Stimulated activated naive CD8-positive, alpha-beta T cell treated with anti-CD3 and anti-CD28 coated beads, Interleukin-15, Interleukin-2, amounts not matched to agents 100 U/mL and 50 U/mL, for 24 hours (primary cell): ENCODE measurements around the gene HRH2.
"Not testable (repeated sequence)": the region's sequence is repeated elsewhere in the genome, so short reads cannot be mapped to it uniquely, and the experiment has no call there.

Experiments
- ATAC-seq: fragments of 150-1000 bp; cut with Tn5 transposase; one replicate; pipeline ENCODE4 v1.10.0; 2021
- DNase-seq: peaks from one replicate; pipeline ENCODE4 v3.0.0; 2021

The HRH2 gene

GRCh38 chr5:175657593-175658271 lies at the start of gene HRH2:
Gene HRH2 (plus strand): TSS chr5:175658071. CDS start chr5:175683234, 25,163 bp downstream.
- DNase-seq: peak; percentile 68
- ATAC-seq: peak; percentile 37

GRCh38 chr5:175609526-175609925 lies 48.3 kb upstream of the HRH2 start:
- DNase-seq (peak; percentile 37), ATAC-seq (peak; percentile 63)

GRCh38 chr5:175610381-175610780 lies 47.5 kb upstream of the HRH2 start:
- no peak for DNase-seq
- no peak for ATAC-seq

GRCh38 chr5:175610898-175611297 lies 47.0 kb upstream of the HRH2 start:
- ATAC-seq: no peak

GRCh38 chr5:175614223-175614815 lies 43.6 kb upstream of the HRH2 start:
- DNase-seq (no peak), ATAC-seq (no peak)

More at GRCh38 chr5:175610898-175611297, 47.0 kb upstream of the HRH2 start:
- no peak for DNase-seq

- ATAC-seq (no peak), DNase-seq (no peak)
Observed at GRCh38 chr5:175614861-175615260, 43.0 kb upstream of the HRH2 start.

- ATAC-seq: peak; percentile 82
- no peak for DNase-seq
Observed at GRCh38 chr5:175616083-175616482, 41.8 kb upstream of the HRH2 start.

GRCh38 chr5:175616527-175616926 lies 41.3 kb upstream of the HRH2 start:
- not testable (repeated sequence) for DNase-seq, ATAC-seq

GRCh38 chr5:175617447-175617846 lies 40.4 kb upstream of the HRH2 start:
- no peak for ATAC-seq
- DNase-seq: no peak

GRCh38 chr5:175620527-175620926 lies 37.3 kb upstream of the HRH2 start:
- DNase-seq (no peak), ATAC-seq (no peak)

- no peak for DNase-seq
- no peak for ATAC-seq
Observed at GRCh38 chr5:175621971-175622370, 35.9 kb upstream of the HRH2 start.

GRCh38 chr5:175623088-175623487 lies 34.8 kb upstream of the HRH2 start:
- ATAC-seq (no peak), DNase-seq (no peak)

- no peak for DNase-seq
Observed at GRCh38 chr5:175624316-175624715, 33.6 kb upstream of the HRH2 start.

GRCh38 chr5:175627005-175627404 lies 30.9 kb upstream of the HRH2 start:
- DNase-seq (no peak), ATAC-seq (no peak)

More at GRCh38 chr5:175624316-175624715, 33.6 kb upstream of the HRH2 start:
- ATAC-seq: no peak

GRCh38 chr5:175627739-175628138 lies 30.1 kb upstream of the HRH2 start:
- no peak for ATAC-seq
- DNase-seq: no peak

GRCh38 chr5:175628668-175629067 lies 29.2 kb upstream of the HRH2 start:
- no peak for ATAC-seq
- DNase-seq: no peak

- ATAC-seq: no peak
Observed at GRCh38 chr5:175629261-175629660, 28.6 kb upstream of the HRH2 start.

GRCh38 chr5:175629793-175630192 lies 28.1 kb upstream of the HRH2 start:
- no peak for ATAC-seq
- no peak for DNase-seq

More at GRCh38 chr5:175629261-175629660, 28.6 kb upstream of the HRH2 start:
- no peak for DNase-seq

- DNase-seq (no peak), ATAC-seq (no peak)
Observed at GRCh38 chr5:175635854-175636584, 21.9 kb upstream of the HRH2 start.

- no peak for ATAC-seq
- no peak for DNase-seq
Observed at GRCh38 chr5:175638305-175638704, 19.6 kb upstream of the HRH2 start.

- ATAC-seq: peak; percentile 33
- DNase-seq: no peak
Observed at GRCh38 chr5:175640106-175640775, 17.6 kb upstream of the HRH2 start.

GRCh38 chr5:175642998-175643397 lies 14.9 kb upstream of the HRH2 start:
- peak; percentile 52 for DNase-seq
- ATAC-seq: peak; percentile 72

GRCh38 chr5:175646251-175646650 lies 11.6 kb upstream of the HRH2 start:
- ATAC-seq: no peak
- no peak for DNase-seq
